ENCODE data around the gene LDHD. TPM values are rescaled to one million over a fixed set of nuclear protein-coding genes. Genes with fewer than 3 reads are reported as not detected.

Gene LDHD
- total and polyA plus RNA-seq, 2 of the 13 experiments (the other 11 are each of a cell fraction or from before 2014, with no cell fraction given) = 9.1 to 9.8 TPM

DNA sequence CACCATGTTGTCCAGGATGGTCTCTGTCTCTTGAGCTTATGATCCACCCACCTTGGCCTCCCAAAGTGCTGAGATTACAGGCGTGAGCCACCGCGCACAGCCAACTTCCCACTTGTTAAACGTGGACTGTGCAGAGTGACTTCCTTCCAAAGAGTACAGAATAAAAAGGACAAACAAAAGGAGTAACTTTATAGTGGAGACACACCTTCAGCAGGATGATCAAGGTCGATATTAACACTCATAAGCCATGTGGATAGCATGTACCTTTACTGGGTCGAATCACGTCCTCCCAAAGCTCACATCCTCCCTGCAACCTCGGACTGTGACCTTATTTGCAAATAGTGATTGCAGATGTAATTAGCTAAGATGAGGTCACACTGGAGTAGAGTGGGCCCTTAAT, 21.7 kb upstream of the LDHD start:
- H3K9me3 ChIP-seq (ENCODE audit: low read length) = no peaks in the 10 kb centered on the region
- BruUV-seq (replicated peaks) = no TSS peak
- in situ Hi-C loops (cut with HindIII; ENCODE audit: extremely low pct_ligation_motif_present, low pct_unique_long_range_greater_than_20kb) = no loop called here
- no peaks in the 10 kb centered on the region for H3K27me3 ChIP-seq (ENCODE audit: control insufficient read depth in 1 of 2, insufficient read depth in 2 of 2, low read length in 2 of 2)
- intact Hi-C loops (cut with micrococcal nuclease; ENCODE audit: unreplicated experiment) = no loop called here
- no peak overlapping the region for H3K4me3 ChIP-seq (replicated peaks in 1 of 3; ENCODE audit: insufficient read depth in 1 of 3, low read depth in 2 of 3, low read length in 3 of 3)
- ATAC-seq = no peak
- H3K27ac ChIP-seq (ENCODE audit: extremely low read length, insufficient read depth, low read length) = no peak overlapping the region
- no peak overlapping the region for H3K4me2 ChIP-seq (ENCODE audit: low read depth, low read length)
- ChIA-PET POLR2A (no interaction called here), CTCF (ENCODE audit: low intra/inter-chr PET ratio, low total read pairs) (no interaction called here)
- TF ChIP-seq, protein P1, sequence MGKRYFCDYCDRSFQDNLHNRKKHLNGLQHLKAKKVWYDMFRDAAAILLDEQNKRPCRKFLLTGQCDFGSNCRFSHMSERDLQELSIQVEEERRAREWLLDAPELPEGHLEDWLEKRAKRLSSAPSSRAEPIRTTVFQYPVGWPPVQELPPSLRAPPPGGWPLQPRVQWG (CRISPR knock-in tag; IDR thresholded peaks at IDR 0.05; ENCODE audit: borderline replicate concordance, low read depth) = no peak
- TF ChIP-seq, protein P2, sequence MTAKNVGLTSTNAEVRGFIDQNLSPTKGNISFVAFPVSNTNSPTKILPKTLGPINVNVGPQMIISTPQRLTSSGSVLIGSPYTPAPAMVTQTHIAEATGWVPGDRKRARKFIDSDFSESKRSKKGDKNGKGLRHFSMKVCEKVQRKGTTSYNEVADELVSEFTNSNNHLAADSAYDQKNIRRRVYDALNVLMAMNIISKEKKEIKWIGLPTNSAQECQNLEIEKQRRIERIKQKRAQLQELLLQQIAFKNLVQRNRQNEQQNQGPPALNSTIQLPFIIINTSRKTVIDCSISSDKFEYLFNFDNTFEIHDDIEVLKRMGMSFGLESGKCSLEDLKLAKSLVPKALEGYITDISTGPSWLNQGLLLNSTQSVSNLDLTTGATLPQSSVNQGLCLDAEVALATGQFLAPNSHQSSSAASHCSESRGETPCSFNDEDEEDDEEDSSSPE (CRISPR knock-in tag; IDR thresholded peaks at IDR 0.05) = no peak
- TF ChIP-seq ELF4 (CRISPR knock-in tag; IDR thresholded peaks at IDR 0.05; ENCODE audit: borderline replicate concordance) (no peak), CBFB (CRISPR knock-in tag; IDR thresholded peaks at IDR 0.05) (no peak), ZNF7 (CRISPR knock-in tag; IDR thresholded peaks at IDR 0.05) (no peak), BORCS8-MEF2B (CRISPR knock-in tag; IDR thresholded peaks at IDR 0.05) (no peak), ZNF570 (CRISPR knock-in tag; IDR thresholded peaks at IDR 0.05; ENCODE audit: borderline replicate concordance) (no peak), ZNF3 (CRISPR knock-in tag; IDR thresholded peaks at IDR 0.05) (no peak), SMARCC2 (IDR thresholded peaks at IDR 0.05) (no peak), FOXC1 (CRISPR knock-in tag; IDR thresholded peaks at IDR 0.05; ENCODE audit: borderline replicate concordance) (no peak), RELA (CRISPR knock-in tag; IDR thresholded peaks at IDR 0.05) (no peak), SUZ12 (IDR thresholded peaks at IDR 0.05; ENCODE audit: low read depth, low read length) (no peak), MIER3 (CRISPR knock-in tag; IDR thresholded peaks at IDR 0.05; ENCODE audit: borderline replicate concordance) (no peak), ZNF816 (CRISPR knock-in tag; IDR thresholded peaks at IDR 0.05; ENCODE audit: borderline replicate concordance) (no peak)
- TF ChIP-seq, protein P3, sequence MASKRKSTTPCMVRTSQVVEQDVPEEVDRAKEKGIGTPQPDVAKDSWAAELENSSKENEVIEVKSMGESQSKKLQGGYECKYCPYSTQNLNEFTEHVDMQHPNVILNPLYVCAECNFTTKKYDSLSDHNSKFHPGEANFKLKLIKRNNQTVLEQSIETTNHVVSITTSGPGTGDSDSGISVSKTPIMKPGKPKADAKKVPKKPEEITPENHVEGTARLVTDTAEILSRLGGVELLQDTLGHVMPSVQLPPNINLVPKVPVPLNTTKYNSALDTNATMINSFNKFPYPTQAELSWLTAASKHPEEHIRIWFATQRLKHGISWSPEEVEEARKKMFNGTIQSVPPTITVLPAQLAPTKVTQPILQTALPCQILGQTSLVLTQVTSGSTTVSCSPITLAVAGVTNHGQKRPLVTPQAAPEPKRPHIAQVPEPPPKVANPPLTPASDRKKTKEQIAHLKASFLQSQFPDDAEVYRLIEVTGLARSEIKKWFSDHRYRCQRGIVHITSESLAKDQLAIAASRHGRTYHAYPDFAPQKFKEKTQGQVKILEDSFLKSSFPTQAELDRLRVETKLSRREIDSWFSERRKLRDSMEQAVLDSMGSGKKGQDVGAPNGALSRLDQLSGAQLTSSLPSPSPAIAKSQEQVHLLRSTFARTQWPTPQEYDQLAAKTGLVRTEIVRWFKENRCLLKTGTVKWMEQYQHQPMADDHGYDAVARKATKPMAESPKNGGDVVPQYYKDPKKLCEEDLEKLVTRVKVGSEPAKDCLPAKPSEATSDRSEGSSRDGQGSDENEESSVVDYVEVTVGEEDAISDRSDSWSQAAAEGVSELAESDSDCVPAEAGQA (IDR thresholded peaks at IDR 0.05; ENCODE audit: low read depth) = no peak
- TF ChIP-seq, protein P3 (CRISPR knock-in tag; IDR thresholded peaks at IDR 0.05; ENCODE audit: borderline replicate concordance) = no peak
- TF ChIP-seq, protein P4, sequence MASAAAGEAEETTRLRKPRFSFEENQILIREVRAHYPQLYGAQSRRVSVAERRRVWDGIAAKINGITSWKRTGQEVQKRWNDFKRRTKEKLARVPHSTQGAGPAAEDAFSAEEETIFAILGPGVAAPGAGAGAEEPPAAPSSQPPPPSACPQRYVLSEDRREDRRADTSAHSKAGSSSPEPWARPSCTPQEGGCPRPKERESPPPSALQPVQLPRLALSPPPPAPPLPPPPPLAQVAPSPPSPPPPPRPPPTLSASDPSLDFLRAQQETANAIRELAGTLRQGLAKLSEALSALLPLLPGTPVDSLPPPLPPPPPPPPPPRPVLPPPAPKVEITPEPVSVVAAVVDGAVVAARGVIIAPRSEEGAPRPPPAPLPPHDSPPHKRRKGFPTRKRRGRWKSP (CRISPR knock-in tag; IDR thresholded peaks at IDR 0.05) = no peak
- H3K79me2 ChIP-seq (ENCODE audit: insufficient read depth, low read length) = no peaks in the 10 kb centered on the region
- FAIRE-seq = no peak
- no peaks in the 10 kb centered on the region for H4K20me1 ChIP-seq (ENCODE audit: insufficient read depth, low read length)
- no peak overlapping the region for H2AFZ ChIP-seq (ENCODE audit: low read length)
- H3K9ac ChIP-seq (ENCODE audit: insufficient read depth, low read depth, low read length) = no peak overlapping the region
- no peak for DNase-seq (ENCODE audit: low spot score)
- H3K4me1 ChIP-seq (ENCODE audit: insufficient read depth, low read length) = no peaks in the 10 kb centered on the region
- no peaks in the 10 kb centered on the region for H3K36me3 ChIP-seq (replicated peaks in 1 of 2; ENCODE audit: control insufficient read depth in 1 of 2, insufficient read depth in 2 of 2, low read length in 2 of 2)
- 90% methylated on average over 8 of the region's 8 CpGs for WGBS (ENCODE audit: low lambda C conversion rate)
